Fibroblast of the conjunctiva (primary cell): ENCODE results near the gene DRAXIN.

Source experiments
- DNase-seq: peaks from one replicate; pipeline ENCODE4 v3.0.0-alpha.2; 2010; ENCODE audit warnings: low read depth

DRAXIN gene

DNA sequence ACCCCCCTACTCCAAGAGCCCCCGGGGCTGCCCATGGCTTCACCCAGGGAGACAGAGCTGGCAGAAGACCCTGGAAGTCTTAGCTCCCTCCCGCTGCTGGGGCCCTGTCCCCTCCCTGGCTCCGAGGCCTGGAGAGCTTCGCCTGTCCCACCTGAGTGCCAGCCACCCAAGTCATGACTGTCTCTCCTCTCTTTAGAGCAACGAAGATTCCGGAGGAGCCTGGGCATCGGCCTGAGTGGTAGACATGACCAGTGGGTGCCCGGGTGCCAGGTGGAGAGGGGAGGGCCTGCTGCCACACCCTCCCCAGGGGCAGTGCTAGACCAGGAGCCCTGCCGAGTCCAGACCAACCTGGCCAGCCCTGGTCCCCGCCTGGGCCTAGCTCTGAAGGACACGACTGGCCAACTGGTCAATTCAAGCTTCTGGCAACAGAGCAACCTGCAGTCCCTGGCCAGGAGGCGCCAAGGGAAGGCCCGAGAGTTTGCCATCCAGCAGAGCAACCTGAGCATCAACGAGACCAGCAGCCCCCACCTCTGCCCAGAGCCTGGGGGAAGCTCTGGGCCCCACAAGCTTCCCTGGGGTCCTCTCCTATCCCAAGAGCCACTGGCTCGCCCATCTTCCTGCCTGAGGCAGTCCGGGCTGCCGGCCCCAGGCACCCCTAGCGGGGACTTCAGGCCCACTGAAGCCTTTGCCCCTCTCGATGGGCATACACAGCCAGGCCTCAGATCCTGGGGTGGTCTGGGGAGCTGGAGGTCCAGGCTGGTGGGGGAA lies 74.3 kb downstream of the DRAXIN start:
- DNase-seq: no peak

DNA sequence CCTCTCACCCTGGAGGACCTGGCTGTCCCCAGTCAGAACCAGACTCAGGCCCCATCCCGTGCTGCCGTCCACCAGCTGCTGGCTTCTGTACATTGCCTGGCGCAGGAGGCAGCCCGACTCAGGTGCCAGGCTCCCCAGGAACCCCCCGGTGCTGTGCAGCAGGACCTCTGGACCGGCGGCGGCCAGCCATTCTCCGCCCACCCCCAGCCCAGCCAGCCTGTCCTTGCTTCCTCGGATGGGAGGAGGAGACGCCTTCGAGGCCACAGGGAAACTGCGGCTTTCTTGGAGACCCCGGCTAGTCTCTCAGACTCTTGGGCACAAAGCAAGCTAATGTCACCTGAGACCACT lies 74.9 kb downstream of the DRAXIN start:
- no peak for DNase-seq

DNA sequence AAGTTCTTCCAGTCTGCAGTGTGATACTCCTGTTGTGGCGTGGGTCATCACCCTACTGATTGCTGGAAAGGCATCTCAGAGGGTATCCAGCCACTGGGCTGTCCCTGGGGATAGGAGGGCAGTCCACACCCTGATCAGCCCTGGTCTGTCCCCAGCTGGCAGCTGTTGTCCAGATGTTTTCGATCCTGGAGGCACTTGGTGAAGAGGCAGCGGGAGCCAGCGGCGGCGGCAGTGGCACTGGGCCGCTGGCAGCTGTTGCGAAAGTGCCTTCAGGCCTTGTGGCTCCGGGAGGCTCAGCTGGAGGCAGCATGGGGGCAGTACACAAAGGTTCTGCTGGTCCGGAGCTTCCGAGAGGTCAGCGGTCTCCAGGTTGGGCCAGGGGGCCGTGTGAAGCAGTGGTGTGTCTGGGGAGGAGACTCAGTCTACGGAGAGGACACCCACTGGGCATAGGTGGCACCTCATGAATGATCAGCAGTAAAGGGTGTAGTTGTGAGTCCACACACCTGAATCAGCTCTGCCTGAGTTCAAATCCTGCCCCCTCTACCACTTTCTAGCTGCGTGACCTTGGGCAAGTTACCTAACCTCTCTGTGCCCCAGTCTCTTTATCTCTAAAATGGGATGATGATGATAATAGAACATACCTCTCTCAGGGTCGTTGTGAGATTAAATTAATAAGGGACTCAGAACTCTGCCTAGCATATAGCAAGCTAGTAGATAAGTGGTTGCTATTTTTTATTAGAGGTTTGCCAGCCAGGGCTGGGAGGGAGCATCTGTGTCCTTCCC lies 76.6 kb downstream of the DRAXIN start:
- no peak for DNase-seq

DNA sequence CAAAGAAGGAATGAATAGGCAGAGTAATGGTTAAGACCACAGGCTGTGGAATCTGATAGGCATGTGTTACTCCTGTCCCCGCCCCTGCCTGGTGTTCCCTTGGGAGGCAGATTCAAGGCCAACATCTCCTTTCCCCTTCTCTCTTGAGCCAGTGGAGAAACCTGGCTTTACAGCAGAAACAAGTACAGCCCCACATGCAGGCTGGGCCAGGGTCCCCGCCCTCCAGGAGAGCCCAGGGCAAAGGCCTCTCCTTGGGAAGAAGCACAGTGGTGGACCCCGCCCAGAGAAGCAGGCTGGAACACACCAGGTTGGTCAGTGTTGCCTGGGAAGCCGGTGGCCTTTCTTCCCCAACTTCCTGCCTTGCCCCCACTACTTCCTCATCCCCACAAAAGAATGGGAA lies 77.3 kb downstream of the DRAXIN start:
- DNase-seq: no peak

DNA sequence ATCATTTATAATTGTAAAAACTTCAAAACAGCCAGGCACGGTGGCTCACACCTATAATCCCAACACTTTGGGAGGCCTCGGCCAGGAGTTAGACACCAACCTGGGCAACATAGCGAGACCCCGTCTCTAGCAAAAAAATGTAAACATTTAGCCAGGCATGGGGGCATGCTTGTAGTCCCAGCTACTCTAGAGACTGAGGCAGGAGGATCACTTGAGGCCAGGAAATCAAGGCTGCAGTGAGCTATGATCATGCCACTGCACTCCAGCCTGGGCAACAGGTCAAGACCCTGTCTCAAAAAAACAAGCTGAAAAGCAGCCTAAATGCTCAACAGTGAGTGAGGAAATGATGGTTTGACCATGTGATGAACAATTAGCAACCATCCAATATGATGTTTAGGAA lies 77.8 kb downstream of the DRAXIN start:
- DNase-seq: no peak

DNA sequence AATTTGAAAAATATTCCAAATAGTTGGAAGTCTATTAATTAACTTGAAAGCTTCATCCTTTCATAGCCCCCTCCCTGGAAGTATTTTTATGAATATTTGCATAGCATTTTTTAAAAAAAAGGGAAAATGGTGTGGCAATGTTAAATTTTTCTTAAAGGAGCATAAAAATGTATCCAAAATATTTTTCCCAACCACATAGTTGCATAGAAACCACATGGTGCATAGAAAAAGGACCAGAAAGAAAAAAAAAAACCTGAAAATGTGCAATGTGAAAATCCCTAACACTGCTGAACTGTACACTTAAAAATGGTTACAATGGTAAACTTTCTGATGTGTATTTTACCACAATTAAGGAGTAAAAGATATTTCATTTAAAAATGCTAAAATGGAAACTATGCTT lies 78.5 kb downstream of the DRAXIN start:
- DNase-seq: no peak

DNA sequence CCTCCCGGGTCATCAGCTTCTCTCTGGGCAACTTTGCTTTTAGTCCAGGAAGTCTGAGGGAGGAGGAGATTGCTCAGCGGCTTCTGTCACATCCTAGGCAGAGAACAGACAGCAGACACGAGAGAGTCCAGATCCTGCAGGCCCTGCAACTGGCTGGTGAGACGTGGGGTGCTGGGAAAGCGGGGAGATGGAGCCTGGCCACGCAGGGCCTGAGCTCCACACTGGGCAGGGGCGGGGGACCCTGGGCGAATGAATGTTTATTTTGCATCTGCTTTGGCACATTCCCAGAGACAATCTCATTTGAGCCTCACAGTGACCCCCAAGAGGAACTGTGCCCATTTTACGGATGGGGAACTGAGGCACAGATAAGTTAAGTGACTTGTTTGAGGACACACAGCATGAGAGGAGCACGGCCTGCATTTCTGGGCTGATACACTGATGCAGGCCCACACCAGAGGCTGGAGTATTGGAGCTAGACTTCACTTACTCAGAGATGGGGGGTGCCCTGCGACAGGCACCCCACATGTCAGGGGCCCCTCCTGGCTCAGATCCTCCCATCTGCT lies 80.1 kb downstream of the DRAXIN start:
- no peak for DNase-seq

DNA sequence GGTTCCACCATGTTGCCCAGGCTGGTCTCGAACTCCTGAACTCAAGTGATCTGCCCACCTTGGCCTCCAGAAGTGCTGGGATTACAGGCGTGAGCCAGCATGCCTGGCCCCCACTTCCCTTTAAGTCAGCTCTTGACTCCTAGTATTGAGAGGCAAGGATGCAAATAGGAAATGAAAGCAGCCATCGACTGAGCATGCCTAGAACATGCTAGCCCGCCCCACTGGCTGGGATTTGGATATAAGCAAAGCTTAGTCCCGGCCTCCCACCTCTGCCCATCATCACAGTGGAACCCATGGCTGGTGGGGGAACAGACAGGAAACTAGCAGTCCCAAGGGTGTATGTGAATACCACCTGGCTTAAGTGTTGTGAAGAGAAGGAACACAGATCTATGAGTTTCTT lies 80.9 kb downstream of the DRAXIN start:
- DNase-seq: no peak

DNA sequence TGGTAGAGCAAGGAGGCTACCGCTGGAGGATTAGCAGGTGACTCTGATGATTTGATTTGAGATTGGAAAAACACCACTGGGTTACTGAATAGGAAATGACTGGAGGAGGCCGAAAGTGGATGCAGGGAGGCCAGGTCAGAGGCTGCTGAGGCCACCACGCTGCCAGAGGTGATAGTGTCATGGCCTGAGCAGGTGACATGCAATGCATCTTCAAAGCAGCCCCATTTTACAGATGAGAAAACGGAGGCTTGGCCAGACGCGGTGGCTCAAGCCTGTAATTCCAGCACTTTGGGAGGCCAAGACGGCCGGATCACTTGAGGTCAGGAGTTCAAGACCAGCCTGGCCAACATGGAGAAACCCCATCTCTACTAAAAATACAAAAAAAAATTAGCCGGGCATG lies 83.2 kb downstream of the DRAXIN start:
- no peak for DNase-seq
